ENCODE results near the gene UPK2. TPM values are rescaled to one million over a fixed set of nuclear protein-coding genes. Genes with fewer than 3 reads are reported as not detected.
A peak's percentile ranks its signal among the peaks of the same experiment; 100 is the strongest.

Gene UPK2
- total and polyA plus RNA-seq, 2 of the 13 experiments (the other 11 are each of a cell fraction or from before 2014, with no cell fraction given) = not detected

DNA sequence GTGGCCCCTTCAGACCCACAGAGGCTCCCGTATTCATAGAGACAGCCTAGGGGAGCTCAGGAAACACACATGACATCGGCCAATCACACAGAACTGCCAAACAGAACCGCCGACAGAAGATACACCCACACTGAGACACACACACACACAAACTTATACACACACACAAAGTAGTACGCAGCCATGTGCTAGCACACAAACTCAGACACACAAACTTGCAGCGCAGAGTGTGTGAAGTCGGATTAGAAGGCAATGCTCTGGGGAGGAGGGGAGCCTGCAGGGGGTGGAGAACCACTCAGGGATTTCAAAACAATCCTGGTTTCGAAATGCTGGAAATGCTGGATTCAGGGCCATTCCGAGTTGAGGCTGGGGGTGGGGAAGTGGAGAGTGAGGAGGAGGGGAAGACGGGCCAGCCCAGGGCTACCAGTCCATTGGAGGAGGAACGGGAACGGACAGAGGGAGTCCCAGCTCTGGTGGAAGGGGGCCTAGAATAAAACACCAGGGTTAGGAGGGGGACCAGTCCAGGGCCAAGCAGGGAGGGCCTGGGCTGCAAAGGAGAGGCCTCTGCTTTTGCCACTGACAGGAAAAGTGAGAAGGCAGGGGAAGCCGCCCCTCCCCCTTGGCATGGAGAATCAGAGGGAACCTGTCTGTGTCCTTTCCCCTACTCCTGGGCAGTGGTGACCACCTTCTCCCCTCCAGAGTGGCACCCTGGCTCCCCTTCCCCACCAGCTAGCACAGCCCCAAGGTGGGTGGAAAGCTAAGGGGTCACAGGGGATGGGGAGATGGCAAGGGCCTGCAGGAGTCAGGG lies 34.8 kb upstream of the UPK2 start (continued):
- TF ChIP-seq, protein P1, sequence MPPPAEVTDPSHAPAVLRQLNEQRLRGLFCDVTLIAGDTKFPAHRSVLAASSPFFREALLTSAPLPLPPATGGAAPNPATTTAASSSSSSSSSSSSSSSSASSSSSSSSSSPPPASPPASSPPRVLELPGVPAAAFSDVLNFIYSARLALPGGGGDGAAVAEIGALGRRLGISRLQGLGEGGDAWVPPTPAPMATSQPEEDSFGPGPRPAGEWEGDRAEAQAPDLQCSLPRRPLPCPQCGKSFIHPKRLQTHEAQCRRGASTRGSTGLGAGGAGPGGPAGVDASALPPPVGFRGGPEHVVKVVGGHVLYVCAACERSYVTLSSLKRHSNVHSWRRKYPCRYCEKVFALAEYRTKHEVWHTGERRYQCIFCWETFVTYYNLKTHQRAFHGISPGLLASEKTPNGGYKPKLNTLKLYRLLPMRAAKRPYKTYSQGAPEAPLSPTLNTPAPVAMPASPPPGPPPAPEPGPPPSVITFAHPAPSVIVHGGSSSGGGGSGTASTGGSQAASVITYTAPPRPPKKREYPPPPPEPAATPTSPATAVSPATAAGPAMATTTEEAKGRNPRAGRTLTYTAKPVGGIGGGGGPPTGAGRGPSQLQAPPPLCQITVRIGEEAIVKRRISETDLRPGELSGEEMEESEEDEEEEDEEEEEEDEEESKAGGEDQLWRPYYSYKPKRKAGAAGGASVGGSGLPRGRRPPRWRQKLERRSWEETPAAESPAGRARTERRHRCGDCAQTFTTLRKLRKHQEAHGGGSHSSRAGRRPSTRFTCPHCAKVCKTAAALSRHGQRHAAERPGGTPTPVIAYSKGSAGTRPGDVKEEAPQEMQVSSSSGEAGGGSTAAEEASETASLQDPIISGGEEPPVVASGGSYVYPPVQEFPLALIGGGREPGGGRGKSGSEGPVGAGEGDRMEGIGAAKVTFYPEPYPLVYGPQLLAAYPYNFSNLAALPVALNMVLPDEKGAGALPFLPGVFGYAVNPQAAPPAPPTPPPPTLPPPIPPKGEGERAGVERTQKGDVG (CRISPR knock-in tag; IDR thresholded peaks at IDR 0.05; ENCODE audit: borderline replicate concordance) = no peak
- TF ChIP-seq, protein P2, sequence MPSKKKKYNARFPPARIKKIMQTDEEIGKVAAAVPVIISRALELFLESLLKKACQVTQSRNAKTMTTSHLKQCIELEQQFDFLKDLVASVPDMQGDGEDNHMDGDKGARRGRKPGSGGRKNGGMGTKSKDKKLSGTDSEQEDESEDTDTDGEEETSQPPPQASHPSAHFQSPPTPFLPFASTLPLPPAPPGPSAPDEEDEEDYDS (CRISPR knock-in tag; IDR thresholded peaks at IDR 0.05) = peak; percentile 42; the same call in 1 of the 2 replicates
- TF ChIP-seq, protein P3, sequence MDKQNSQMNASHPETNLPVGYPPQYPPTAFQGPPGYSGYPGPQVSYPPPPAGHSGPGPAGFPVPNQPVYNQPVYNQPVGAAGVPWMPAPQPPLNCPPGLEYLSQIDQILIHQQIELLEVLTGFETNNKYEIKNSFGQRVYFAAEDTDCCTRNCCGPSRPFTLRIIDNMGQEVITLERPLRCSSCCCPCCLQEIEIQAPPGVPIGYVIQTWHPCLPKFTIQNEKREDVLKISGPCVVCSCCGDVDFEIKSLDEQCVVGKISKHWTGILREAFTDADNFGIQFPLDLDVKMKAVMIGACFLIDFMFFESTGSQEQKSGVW (CRISPR knock-in tag; IDR thresholded peaks at IDR 0.05; ENCODE audit: borderline replicate concordance) = no peak
- TF ChIP-seq MYC (CRISPR knock-in tag; IDR thresholded peaks at IDR 0.05; ENCODE audit: borderline replicate concordance) = no peak; the same call in 1 of the 2 replicates
- TF ChIP-seq SMARCC2 (IDR thresholded peaks at IDR 0.05) = no peak
- 0 out of 2 replicates have a peak, but pooled peaks have one; percentile 24 for TF ChIP-seq JUND (CRISPR knock-in tag; IDR thresholded peaks at IDR 0.05)
- TF ChIP-seq, protein P4, sequence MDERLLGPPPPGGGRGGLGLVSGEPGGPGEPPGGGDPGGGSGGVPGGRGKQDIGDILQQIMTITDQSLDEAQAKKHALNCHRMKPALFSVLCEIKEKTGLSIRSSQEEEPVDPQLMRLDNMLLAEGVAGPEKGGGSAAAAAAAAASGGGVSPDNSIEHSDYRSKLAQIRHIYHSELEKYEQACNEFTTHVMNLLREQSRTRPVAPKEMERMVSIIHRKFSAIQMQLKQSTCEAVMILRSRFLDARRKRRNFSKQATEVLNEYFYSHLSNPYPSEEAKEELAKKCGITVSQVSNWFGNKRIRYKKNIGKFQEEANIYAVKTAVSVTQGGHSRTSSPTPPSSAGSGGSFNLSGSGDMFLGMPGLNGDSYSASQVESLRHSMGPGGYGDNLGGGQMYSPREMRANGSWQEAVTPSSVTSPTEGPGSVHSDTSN (CRISPR knock-in tag; IDR thresholded peaks at IDR 0.05) = no peak
- TF ChIP-seq ZSCAN30 (CRISPR knock-in tag; IDR thresholded peaks at IDR 0.05) = no peak
- TF ChIP-seq PPARG (CRISPR knock-in tag; conservative IDR thresholded peaks at IDR 0.05) = peak; percentile 77
- peak; percentile 83 for TF ChIP-seq HDAC2 (CRISPR knock-in tag; IDR thresholded peaks at IDR 0.05)
- TF ChIP-seq, protein P5, sequence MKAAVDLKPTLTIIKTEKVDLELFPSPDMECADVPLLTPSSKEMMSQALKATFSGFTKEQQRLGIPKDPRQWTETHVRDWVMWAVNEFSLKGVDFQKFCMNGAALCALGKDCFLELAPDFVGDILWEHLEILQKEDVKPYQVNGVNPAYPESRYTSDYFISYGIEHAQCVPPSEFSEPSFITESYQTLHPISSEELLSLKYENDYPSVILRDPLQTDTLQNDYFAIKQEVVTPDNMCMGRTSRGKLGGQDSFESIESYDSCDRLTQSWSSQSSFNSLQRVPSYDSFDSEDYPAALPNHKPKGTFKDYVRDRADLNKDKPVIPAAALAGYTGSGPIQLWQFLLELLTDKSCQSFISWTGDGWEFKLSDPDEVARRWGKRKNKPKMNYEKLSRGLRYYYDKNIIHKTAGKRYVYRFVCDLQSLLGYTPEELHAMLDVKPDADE (CRISPR knock-in tag; IDR thresholded peaks at IDR 0.05) = no peak
- no peak for TF ChIP-seq ZNF883 (CRISPR knock-in tag; IDR thresholded peaks at IDR 0.05; ENCODE audit: not compliant biosample characterization)
- TF ChIP-seq, protein P6, sequence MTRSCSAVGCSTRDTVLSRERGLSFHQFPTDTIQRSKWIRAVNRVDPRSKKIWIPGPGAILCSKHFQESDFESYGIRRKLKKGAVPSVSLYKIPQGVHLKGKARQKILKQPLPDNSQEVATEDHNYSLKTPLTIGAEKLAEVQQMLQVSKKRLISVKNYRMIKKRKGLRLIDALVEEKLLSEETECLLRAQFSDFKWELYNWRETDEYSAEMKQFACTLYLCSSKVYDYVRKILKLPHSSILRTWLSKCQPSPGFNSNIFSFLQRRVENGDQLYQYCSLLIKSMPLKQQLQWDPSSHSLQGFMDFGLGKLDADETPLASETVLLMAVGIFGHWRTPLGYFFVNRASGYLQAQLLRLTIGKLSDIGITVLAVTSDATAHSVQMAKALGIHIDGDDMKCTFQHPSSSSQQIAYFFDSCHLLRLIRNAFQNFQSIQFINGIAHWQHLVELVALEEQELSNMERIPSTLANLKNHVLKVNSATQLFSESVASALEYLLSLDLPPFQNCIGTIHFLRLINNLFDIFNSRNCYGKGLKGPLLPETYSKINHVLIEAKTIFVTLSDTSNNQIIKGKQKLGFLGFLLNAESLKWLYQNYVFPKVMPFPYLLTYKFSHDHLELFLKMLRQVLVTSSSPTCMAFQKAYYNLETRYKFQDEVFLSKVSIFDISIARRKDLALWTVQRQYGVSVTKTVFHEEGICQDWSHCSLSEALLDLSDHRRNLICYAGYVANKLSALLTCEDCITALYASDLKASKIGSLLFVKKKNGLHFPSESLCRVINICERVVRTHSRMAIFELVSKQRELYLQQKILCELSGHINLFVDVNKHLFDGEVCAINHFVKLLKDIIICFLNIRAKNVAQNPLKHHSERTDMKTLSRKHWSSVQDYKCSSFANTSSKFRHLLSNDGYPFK (CRISPR knock-in tag; IDR thresholded peaks at IDR 0.05; ENCODE audit: borderline replicate concordance) = no peak; the same call in 1 of the 2 replicates
- 0 out of 2 replicates have a peak, but pooled peaks have one; percentile 28 for TF ChIP-seq AHR (CRISPR knock-in tag; IDR thresholded peaks at IDR 0.05)
- TF ChIP-seq RFX1 (IDR thresholded peaks at IDR 0.05) = no peak
- TF ChIP-seq CREB1 (IDR thresholded peaks at IDR 0.05) = no peak
- TF ChIP-seq CREB1 (CRISPR knock-in tag; IDR thresholded peaks at IDR 0.05) = no peak
- TF ChIP-seq GATAD1 (CRISPR knock-in tag; IDR thresholded peaks at IDR 0.05) = peak; percentile 59; the same call in 1 of the 2 replicates
- no peak for TF ChIP-seq ZNF780A (CRISPR knock-in tag; IDR thresholded peaks at IDR 0.05)
- TF ChIP-seq TOE1 (CRISPR knock-in tag; IDR thresholded peaks at IDR 0.05) = 0 out of 2 replicates have a peak, but pooled peaks have one; percentile 63

Measured in HepG2 (cell line).